Thyroid gland (tissue), 4 donors: ENCODE measurements around the gene HLA-A.

Experiments
- CTCF ChIP-seq, 6 experiments: fragments of 200-600 bp in 3 of 6; fragments of 450-650 bp in 3 of 6; sonication (generic) in 3 of 6; IDR thresholded peaks; one replicate each; pipeline ENCODE4 v1.5.1; 2016 to 2019; ENCODE audit warnings: antibody characterized with exemption in 6 of 6, mild to moderate bottlenecking in 2 of 6, inconsistent platforms in 1 of 6, moderate library complexity in 1 of 6
- POLR2A ChIP-seq, 2 donors: fragments of 450-650 bp; IDR thresholded peaks; one replicate each; pipeline ENCODE4 v1.6.1; 2017; ENCODE audit warnings: antibody characterized with exemption in 2 of 2, mild to moderate bottlenecking in 2 of 2, moderate library complexity in 1 of 2

DNA sequence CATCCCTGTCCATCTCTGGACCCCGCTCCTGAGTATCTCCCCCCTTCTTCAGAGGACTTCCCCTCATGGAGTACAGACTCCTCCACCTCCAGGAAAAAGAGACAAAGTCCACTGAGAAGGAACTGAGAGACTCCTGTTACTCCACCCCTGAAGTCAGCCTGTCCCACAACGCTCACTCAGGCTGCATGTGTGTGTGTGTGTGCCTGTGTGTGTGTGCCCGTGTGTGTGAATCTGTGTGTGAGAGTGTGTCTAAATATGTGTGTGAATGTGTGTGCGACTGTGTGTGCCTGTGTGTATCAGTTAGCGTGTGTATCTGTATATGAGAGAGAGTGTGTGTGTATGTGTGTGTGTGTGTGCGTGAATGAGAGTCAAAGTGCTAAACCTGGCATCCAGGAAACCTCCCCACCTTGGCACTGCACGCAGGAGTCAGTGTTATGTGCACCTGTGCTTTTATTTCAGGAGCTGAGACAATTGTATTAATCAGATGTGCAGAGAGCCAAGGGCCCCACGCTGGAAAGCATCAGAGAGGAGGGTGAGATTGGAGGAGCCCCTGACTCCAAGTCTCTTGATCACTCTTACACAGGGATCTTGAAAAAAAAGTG lies 39.0 kb downstream of the HLA-A start:
- TF ChIP-seq CTCF (IDR thresholded peaks at IDR 0.05) (no peak), POLR2A (IDR thresholded peaks at IDR 0.05) (no peak)
